Jurkat, Clone E6-1 (cell line): Measurements from ENCODE around the gene SLC8A1.

Experiments used
- DNase-seq: peaks from one replicate; pipeline ENCODE4 v3.0.0-alpha.2; 2011; ENCODE audit warnings: low read depth, low spot score
- H3K4me3 ChIP-seq: 2 replicates; pipeline ENCODE4 v1.5.1; 2011; ENCODE audit warnings: mild to moderate bottlenecking, low read length, control low read depth, moderate library complexity

The SLC8A1 gene

DNA sequence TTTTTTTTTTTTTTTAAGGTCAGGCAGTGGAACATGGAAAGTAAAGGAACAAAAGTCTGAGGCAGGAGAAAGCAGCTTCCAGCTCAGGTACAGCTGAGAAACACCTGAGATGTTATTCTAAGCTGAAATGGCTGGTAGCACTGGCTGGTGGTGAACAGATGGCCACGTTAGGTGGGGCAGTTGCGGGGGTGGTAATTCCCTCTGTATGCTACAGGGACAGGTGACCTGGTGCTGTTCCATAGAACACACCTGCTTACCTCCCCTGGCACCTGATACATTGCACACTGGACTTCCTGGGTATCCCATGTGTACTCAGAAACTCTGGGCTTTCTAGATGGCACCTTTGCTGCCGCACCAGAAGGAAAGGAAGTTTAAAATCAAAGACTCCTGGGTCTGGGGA, 333.3 kb downstream of the SLC8A1 start:
- no peak for DNase-seq
- H3K4me3 ChIP-seq = no peak overlapping the region

- H3K4me3 ChIP-seq = no peak overlapping the region
- DNase-seq = no peak
Measured at GRCh38 chr2:40115894-40116293, 336.0 kb downstream of the SLC8A1 start.

GRCh38 chr2:40115348-40115747, 336.5 kb downstream of the SLC8A1 start:
- no peak overlapping the region for H3K4me3 ChIP-seq
- no peak for DNase-seq

DNA sequence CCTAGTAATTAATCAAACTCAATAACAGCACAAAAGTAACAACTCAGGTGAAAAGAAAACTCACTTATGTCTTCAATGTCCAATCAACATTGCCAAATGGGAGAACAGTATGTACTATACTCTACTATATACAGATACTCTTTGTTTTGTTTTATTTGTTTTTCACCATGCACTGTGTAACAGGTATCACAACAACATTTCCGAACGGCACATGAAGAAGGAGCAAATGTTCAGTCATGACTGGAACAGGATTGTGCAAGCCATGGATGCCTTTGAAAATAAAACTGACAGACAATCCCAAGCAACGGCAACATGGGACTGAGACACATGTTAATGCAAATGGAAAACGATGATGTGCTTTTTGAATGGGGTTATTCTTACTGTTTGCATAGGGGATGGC, 337.9 kb downstream of the SLC8A1 start:
- DNase-seq = no peak
- H3K4me3 ChIP-seq = no peak overlapping the region

DNA sequence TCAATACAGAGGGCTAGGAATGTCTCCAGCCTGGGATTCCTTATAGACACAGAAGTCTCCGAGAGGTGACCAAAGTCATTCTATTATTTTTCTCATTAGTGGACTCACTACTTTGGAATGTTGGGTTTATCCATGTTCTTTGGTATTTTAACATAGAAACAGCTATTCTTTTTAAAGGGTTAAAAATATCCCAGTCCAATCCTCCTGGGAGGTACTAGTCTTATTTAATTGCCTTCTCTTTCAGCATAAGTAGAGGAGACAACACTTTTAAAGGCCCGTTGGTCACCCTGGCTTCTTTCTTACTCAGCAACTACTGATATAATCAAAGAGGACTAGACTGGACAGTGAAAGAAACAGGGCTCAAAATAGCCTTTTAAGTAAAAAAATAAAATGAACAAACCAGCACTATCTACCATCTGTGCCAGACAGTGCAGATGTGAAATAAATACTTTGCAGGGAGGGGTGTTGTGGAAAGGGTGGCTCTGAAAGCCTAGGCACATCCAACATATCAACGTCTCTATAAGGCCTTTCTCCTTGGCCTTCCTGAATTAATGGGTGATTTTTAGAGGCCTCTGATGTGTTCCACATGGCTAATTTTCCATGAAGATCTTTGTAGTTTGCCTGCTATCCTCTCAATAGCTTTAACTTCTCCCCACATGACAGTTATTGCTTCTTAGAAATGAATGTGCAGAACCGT, 338.5 kb downstream of the SLC8A1 start:
- no peak for DNase-seq
- H3K4me3 ChIP-seq = no peak overlapping the region

DNA sequence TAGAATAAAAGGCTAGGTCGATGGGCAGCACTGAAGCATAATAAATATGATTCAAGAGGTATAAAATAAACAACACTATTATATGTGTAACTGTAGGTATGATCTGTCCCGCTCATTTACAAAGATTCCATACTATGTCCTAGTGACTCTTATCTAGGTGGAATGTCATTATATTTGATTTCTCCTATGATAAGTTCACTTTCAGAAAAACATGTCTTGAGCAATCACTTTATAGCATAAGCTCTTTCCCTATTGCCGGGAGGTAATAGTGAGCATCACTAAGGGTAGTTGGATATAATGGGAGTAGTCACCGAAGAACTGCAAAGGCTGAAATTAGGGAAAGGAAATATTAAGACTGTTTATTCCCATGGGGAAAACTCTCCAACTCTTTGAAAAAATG, 342.5 kb downstream of the SLC8A1 start:
- no peak for DNase-seq
- H3K4me3 ChIP-seq = no peak overlapping the region

DNA sequence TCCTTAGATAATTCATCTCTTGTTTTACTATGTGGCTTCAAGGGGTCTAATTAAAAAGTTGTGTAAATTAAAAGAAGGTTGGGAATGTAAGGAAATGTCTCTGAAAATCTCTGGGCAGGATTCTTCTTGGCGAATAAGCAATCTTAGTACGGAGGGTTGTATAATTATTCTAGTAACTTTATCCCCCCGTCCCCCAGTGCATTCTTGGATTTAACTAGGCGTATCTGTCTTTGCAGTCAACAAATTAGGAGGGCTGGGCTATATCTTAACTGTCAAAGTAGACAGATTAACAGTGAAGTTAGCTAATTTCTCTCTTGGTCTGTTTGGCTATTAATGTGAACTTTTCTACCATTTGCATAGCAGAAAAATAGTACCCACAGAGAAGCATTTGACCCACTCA, 343.0 kb downstream of the SLC8A1 start:
- H3K4me3 ChIP-seq = no peak overlapping the region
- no peak for DNase-seq

- H3K4me3 ChIP-seq = no peak overlapping the region
- no peak for DNase-seq
Measured at GRCh38 chr2:40106061-40106460, 345.8 kb downstream of the SLC8A1 start.

DNA sequence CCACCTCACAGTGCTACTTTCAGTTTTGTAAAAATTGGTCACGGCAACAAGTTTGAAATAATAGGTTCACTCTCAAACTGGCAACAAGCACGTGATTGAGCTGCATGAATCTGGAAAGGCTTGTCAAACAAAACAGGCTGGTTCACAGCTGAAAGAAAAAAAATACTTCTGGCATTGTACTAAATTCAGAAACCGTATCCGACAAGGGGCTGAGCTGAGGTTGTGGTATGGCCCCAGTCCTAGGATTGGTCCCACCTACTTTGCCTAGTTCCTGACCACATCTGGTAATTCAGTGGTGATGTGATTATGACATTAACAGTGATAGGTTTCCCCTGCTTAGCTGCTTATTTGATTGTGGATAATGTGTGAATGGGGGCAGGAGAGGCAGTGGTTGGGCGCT, 346.3 kb downstream of the SLC8A1 start:
- no peak for DNase-seq
- no peak overlapping the region for H3K4me3 ChIP-seq

DNA sequence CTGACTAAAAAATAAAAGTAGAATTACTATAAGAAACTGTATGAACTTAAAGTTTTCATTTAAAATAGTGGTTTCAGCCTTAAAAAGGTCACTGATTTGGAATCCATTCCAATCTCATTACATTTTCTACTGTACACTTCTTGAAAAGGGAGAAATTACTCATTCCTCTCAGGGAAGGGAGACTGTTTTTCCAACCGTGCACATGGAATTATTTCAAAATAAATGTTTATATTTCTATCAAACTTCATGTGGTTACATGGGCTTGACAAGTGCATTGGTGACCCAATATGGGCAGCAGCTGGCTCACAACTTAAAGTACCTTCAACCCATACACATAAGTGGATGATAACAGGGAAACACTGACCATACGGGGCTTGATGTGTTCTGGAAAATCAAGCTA, 348.3 kb downstream of the SLC8A1 start:
- DNase-seq = no peak
- no peak overlapping the region for H3K4me3 ChIP-seq

DNA sequence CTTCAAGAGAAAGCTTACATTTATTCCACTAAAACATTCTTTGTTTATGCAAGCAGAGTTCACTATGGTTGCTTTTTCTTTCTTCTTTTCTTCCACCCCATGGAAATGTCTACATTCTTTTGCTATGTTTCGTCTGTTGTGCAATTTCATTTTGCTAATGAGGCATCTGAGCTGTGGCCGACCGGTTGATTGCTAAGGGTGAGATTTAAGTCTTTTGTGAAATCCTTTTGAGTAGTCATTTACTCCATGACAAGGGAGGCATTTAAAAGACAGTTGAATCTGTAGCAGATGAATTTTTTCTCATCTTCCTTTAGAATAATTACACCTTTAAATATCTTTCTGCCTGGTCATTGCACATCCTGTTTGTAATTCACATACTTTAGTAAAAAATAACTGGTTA, 348.7 kb downstream of the SLC8A1 start:
- H3K4me3 ChIP-seq = no peak overlapping the region
- DNase-seq = no peak

- no peak for DNase-seq
- H3K4me3 ChIP-seq = no peak overlapping the region
Measured at GRCh38 chr2:40102447-40102846, 349.4 kb downstream of the SLC8A1 start.

DNA sequence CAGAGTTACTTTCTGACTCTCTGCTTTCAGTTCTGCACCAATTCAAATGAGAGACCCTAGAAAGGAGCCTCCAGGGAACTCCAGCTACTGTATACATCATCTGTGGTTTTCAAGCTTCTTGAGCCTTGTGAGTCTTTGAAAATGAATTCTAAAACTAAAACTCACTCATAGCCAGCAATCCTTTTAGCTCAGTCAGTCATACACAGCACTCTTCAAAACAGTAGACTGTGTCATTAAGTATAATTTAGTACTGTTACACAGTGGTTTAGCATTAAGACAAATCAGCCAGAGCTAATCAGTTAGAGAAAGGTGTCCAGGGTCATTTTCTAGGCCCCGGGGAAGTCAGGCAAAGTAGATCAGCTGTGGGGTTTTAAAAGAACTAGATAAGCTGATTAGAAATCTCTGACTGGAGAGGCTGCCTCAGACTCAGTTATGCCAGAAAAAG, 350.7 kb downstream of the SLC8A1 start:
- no peak overlapping the region for H3K4me3 ChIP-seq
- DNase-seq = no peak

DNA sequence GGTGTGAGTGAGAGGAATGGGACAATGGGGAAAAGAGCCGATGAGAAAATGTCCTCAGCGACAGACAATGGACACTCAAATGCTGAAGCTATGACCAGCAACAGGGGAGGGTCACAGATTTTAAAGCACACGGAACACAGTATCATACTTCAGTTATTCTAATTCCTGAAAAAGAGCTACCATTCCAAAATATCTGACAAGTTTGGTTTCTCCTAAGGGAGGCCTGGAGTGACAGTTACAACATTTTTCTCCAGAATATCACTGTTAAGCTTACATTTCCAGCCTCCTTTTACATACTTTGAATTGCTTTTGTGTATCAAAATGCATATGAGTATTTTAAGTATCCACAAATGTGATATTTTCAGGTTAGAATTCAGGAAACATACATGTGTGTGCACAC, 351.2 kb downstream of the SLC8A1 start:
- no peak overlapping the region for H3K4me3 ChIP-seq
- DNase-seq = no peak

DNA sequence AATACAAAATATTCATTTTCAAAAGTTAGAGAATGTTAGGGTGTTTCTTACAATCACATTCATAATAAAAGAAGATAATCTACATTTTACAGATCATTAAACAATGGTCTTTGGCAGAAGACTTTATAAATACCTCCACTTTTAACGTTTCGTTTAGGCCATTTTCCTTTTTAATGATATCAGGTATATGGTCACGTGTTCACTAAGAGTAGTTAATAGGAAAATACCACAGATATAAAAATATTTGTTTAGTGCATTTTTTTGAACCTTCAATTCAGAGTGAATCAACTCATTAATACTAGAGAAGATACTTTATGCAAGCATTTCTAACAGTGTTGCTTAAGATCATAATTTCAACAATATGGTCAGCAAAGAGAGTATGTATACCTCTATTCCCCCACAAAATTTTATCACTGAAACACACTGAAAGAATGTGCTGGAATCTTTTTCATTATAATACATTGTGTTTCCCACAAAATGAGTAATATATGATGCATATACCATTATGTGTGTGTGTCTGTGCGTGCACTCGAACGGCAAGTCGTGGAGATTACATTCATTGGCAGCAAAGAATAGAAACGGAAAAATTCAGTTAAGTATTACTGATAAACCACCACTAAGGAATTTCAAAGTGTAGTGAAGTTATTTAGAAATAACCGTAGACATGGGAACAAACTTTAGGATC, 353.0 kb downstream of the SLC8A1 start:
- H3K4me3 ChIP-seq = no peak overlapping the region
- no peak for DNase-seq

GRCh38 chr2:40097691-40098385, 354.1 kb downstream of the SLC8A1 start:
- H3K4me3 ChIP-seq = no peak overlapping the region
- no peak for DNase-seq

GRCh38 chr2:40096360-40096759, 355.5 kb downstream of the SLC8A1 start:
- DNase-seq = no peak

GRCh38 chr2:40095000-40095399, 356.9 kb downstream of the SLC8A1 start:
- no peak for DNase-seq
- no peak overlapping the region for H3K4me3 ChIP-seq

More at GRCh38 chr2:40096360-40096759, 355.5 kb downstream of the SLC8A1 start:
- H3K4me3 ChIP-seq = no peak overlapping the region

- no peak overlapping the region for H3K4me3 ChIP-seq
- DNase-seq = no peak
Measured at GRCh38 chr2:40094451-40094850, 357.4 kb downstream of the SLC8A1 start.

DNA sequence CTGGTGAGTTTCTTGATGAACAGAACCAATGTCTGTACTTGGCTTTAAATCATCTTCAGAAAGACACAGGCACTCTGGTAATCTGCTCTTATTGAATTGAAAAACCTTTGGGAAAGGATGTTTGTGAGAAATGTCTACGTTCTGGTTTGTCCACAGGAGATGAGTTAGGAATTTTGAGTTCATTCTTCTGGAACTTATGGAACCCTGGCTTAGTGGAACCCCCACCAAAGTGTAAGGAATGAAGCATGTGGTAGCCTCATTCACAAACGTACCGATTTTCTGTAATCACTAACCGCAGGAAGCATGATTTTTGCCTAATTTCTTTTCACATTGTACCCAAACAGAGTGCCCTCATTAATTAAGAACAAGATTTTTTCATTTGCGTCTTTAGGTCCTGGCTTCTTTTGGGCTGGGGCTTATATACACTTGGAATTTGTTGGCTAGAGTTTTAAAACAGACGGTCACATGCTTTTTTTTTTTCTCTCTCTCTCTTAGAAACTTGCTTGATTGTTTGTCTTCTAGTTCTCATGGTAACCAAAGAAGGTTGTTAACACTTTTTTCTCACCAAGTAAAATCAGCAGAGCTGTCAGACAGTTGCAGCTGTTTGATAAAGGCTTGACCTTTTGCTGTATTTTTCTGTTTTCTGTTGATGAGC, 358.7 kb downstream of the SLC8A1 start:
- DNase-seq = no peak
- H3K4me3 ChIP-seq = no peak overlapping the region
